SK-N-SH treated with all-trans-retinoic acid at 6 μM for 48 hours (cell line): ENCODE data around the gene SOWAHA.

Experiments used
- ESRRG ChIP-seq: fragments of 250-450 bp; sonication (Bioruptor Pico); IDR thresholded peaks from 2 replicates; pipeline ENCODE4 v1.6.1; 2021; ENCODE audit warnings: mild to moderate bottlenecking
- GLIS3 ChIP-seq: fragments of 250-450 bp; sonication (Bioruptor Pico); IDR thresholded peaks from 2 replicates; pipeline ENCODE4 v1.5.0; 2020; ENCODE audit warnings: mild to moderate bottlenecking, moderate library complexity
- ISL1 ChIP-seq: fragments of 250-450 bp; sonication (Bioruptor Pico); IDR thresholded peaks from 2 replicates; pipeline ENCODE4 v2.1.2; 2022; ENCODE audit warnings: mild to moderate bottlenecking, moderate library complexity
- OSR1 ChIP-seq: fragments of 250-450 bp; sonication (Bioruptor Pico); IDR thresholded peaks from 2 replicates; pipeline ENCODE4 v1.8.0; 2022; ENCODE audit warnings: moderate library complexity, mild to moderate bottlenecking, inconsistent platforms
- PATZ1 ChIP-seq: fragments of 250-450 bp; sonication (Bioruptor Pico); IDR thresholded peaks from 2 replicates; pipeline ENCODE4 v1.8.0; 2020; ENCODE audit warnings: mild to moderate bottlenecking, moderate library complexity, borderline replicate concordance
- TCF4 ChIP-seq: fragments of 250-450 bp; sonication (Bioruptor Pico); IDR thresholded peaks from 2 replicates; pipeline ENCODE4 v1.8.0; 2021; ENCODE audit warnings: mild to moderate bottlenecking, moderate library complexity, borderline replicate concordance
- ZC3H10 ChIP-seq: fragments of 250-450 bp; sonication (Bioruptor Pico); IDR thresholded peaks from 2 replicates; pipeline ENCODE4 v1.5.1; 2021; ENCODE audit warnings: mild to moderate bottlenecking, moderate library complexity
- ZFP30 ChIP-seq: fragments of 450-650 bp; formaldehyde crosslinking; IDR thresholded peaks from 2 replicates; pipeline ENCODE4 v1.5.0; 2022; ENCODE audit warnings: mild to moderate bottlenecking, moderate library complexity
- ZNF70 ChIP-seq: fragments of 450-650 bp; formaldehyde crosslinking; IDR thresholded peaks from 2 replicates; pipeline ENCODE4 v1.5.0; 2020; ENCODE audit warnings: mild to moderate bottlenecking, moderate library complexity

- no peak for TF ChIP-seq ZNF70
- TF ChIP-seq ZC3H10 (CRISPR knock-in tag), result no peak
- TF ChIP-seq ISL1 (CRISPR knock-in tag), result no peak
- TF ChIP-seq PATZ1, result no peak
- no peak for TF ChIP-seq TCF4
- no peak for TF ChIP-seq OSR1 (CRISPR knock-in tag)
- no peak for TF ChIP-seq ESRRG (CRISPR knock-in tag)
- no peak for TF ChIP-seq ZFP30 (CRISPR knock-in tag)
- no peak for TF ChIP-seq GLIS3 (CRISPR knock-in tag)
These were observed 26.0 kb upstream of the SOWAHA start for GRCh38 chr5:132787076-132787475.
